22Rv1 (cell line): ENCODE data around the gene ZNF319.

Source experiments
- H3K27ac ChIP-seq: fragments of 450-650 bp; 2 replicates; pipeline ENCODE4 v1.5.1; 2017
- CTCF ChIP-seq: fragments of 450-650 bp; IDR thresholded peaks from 2 replicates; pipeline ENCODE4 v1.5.1; 2017; ENCODE audit warnings: mild to moderate bottlenecking
- ZFX ChIP-seq: fragments of 450-650 bp; IDR thresholded peaks from 2 replicates; pipeline ENCODE4 v1.6.1; 2017; ENCODE audit warnings: antibody characterized with exemption, borderline replicate concordance

Gene ZNF319

GRCh38 chr16:57955572-57956188, 44.8 kb downstream of the ZNF319 start:
- no peak for TF ChIP-seq ZFX
- peak; percentile 23 for TF ChIP-seq CTCF
- no peak overlapping the region for H3K27ac ChIP-seq

DNA sequence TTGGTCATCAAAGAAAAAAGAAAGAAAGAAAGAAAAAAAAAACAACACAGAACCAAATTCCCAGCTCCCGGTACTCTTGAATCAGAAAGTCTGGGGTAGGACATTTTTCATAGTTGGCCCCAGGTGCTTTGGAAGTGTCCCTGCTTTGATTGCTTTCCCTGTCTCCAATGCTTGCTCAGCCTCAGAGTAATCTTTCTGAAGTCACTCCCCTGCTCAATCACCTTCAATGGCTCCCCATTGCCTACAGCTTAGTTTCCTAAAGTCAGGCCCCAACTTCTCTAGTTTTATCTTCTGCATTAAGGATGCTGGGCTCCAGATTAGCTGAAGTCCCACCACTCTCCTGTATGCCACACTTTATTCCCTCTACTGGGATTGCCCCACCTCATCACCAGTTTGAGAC, 46.6 kb downstream of the ZNF319 start:
- TF ChIP-seq CTCF = no peak
- TF ChIP-seq ZFX = no peak
- H3K27ac ChIP-seq = no peak overlapping the region

DNA sequence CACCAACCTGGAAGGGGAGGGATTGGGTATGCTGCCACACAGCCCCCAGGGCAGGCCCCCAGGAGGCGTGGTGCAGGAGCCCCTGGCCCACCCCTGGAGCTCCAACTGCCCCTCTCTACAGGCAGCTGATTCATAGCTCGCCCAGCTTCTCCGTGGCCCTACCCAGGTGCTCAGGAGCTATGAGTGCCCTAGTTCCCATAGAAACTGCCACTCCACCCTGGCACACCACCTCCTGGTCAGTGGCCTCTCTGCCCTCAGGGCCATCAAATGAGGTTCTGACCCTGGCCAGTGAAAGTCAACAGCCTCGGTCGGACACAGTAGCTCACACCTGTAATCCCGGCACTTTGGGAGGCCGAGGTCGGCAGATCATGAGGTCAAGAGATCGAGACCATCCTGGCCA, 47.6 kb downstream of the ZNF319 start:
- H3K27ac ChIP-seq = no peak overlapping the region
- no peak for TF ChIP-seq ZFX
- TF ChIP-seq CTCF = no peak

DNA sequence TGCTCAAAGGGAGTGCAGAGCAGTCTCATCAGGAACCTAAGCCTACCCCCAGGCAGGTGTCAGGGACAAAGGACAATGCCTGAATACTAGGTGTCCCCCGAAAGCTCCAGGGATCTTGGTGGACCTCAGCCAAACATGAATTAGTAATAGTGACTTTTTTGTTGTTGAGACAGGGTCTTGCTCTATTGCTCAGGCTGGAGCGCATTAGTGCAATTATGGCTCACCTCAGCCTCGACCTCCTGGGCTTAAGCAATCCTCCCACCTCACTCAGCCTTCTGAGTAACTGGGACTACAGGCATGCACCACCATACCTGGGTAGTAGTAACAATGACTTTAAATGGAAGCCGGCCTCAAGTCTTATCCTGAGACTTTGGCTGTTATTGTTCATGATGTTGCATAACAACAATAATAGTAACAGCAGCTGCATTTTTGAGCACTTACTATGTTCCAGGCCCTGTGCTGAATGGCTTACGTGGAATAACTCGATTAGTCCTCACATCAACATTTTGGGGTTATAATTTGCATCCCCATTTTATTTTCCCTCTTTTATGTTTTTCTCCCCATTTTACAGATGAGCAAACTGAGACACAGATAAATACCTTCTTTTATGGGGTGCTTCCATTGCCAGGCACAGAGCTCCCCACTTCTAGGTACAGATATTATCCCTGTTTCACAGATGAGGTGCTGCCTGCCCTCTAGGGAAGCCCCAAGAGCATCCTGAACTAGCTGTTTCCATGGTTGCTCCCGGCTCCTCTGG, 49.1 kb downstream of the ZNF319 start:
- TF ChIP-seq ZFX (no peak), CTCF (no peak)
- no peak overlapping the region for H3K27ac ChIP-seq

- H3K27ac ChIP-seq = no peak overlapping the region
- no peak for TF ChIP-seq ZFX
- TF ChIP-seq CTCF = no peak
Observed at GRCh38 chr16:57950382-57950781, 50.1 kb downstream of the ZNF319 start.

DNA sequence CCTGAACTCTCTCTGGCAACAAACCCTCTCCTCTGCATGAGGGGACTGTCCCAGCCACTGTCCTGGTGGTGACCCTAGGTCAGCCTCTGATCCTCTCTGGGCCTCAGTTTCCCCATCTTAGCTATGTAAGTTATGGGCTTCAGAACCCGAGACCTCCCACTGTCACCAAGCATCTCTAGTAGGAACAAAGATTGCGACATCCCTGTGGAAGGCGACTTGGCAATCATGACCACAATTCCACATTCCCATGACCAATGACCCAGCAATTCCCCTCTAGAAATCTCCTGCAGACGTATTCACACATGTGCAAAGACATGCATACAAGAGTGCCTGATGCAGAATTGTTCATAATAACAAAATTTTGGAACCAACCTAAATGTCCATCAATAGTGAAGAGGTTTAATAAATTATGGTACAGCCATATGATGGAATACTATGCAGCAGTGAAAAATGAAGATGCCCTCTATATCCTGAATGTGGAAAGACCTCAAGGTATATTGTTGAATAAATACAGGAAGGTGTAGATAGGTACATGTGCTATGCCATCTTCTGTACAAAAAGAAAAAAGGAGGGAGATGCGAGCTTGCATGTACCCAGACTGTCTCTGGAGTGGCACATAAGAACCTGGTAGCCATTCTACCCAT, 50.8 kb downstream of the ZNF319 start:
- no peak for TF ChIP-seq CTCF
- TF ChIP-seq ZFX = no peak

GRCh38 chr16:57949013-57949412, 51.5 kb downstream of the ZNF319 start:
- no peak for TF ChIP-seq CTCF
- no peak for TF ChIP-seq ZFX
- H3K27ac ChIP-seq = no peak overlapping the region

More for the DNA sequence above, 50.8 kb downstream of the ZNF319 start:
- H3K27ac ChIP-seq = no peak overlapping the region
